Kasumi-1 (cell line): ENCODE measurements around the gene MARCHF5.
A peak's percentile ranks its signal among the peaks of the same experiment; 100 is the strongest.

ENCODE experiments used
- DNase-seq, 2 experiments: peaks; one replicate each; lab custom pipeline; 2025; lab: John Stamatoyannopoulos, UW

Gene MARCHF5, protein sequence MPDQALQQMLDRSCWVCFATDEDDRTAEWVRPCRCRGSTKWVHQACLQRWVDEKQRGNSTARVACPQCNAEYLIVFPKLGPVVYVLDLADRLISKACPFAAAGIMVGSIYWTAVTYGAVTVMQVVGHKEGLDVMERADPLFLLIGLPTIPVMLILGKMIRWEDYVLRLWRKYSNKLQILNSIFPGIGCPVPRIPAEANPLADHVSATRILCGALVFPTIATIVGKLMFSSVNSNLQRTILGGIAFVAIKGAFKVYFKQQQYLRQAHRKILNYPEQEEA

DNA sequence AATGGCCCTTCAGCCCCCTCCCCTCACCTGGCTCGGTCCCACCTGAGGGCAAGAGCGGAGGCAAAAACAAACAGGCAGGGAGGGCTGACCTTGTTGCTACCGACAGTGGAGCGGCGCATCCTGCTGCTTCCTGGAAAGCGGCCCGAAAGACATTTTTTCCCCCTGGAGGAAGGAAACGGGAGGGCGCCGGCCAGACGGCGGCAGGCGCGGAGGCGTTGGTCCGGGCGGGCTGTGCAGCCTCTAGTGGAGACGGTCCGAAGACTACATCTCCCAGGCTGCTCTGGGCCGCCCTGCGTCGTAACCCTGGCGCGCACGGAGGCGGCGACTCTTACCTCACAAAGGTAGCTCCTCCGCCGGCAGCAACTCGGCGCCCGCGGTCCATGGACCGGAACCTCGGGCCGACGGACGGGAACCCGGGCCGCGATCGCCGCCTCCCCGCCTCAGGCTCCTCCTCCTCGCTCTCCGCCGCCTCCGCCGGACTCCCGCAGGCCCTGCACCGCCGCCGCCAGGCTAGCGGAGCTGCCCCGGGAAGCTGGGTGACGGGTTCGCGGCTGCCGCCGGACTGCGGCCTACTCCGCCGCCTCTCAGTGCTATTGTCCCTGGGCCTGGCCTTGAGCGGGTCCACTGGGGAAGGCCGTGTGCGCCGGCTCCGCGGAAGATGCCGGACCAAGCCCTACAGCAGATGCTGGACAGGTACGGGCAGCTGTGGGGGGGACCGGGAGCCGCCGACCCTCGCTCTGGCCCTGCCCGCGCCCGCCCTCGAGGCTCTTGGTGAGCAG lies at the start of gene MARCHF5, which contains the start of gene CPEB3:
Gene MARCHF5, plus strand, starts transcription at position 331 of the 779 bp plus-strand sequence. Its CDS starts 328 bp downstream, at position 659.
Gene CPEB3, minus strand, starts transcription at position 242 of the 779 bp plus-strand sequence. CDS start 50,728 bp downstream, outside the sequence.
- DNase-seq, result peak; percentile 97 to 98

DNA sequence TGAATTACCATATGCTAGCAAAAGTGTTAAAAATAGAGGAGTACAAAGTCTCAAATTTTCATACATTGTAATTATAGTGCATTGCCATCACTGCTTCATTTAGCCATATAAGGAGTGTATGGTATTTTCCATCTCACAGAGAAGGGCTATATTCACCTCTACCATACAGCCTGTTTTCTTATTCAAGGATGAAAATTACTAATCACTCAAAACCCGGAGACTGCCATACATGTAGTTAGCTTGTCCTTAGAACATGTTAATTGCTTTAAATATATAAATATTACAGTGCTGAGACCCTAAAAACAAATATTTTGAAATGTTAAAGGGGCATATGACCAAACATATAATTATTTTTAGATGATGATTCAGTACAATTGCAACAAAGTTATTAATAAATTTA lies 49.5 kb upstream of the MARCHF5 start:
- no peak for DNase-seq

DNA sequence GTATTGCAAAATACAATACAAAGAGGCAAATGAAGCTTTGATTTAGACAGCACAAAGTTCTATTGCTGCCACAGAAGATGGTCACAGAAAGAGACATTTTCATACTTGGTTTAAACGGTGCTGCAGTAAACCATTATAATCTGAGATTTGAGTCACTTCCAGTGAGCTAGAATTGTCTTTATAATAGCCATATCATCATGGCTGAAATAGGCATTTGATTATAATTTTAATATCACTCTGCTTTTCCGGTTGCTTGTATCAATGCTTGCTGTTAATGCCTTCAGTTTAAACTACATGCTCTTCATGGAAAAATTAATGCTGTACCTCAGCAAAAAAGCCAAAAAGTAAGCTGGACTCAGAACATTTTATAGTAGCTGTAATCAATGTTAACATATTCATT lies 48.6 kb upstream of the MARCHF5 start:
- DNase-seq, result no peak

DNA sequence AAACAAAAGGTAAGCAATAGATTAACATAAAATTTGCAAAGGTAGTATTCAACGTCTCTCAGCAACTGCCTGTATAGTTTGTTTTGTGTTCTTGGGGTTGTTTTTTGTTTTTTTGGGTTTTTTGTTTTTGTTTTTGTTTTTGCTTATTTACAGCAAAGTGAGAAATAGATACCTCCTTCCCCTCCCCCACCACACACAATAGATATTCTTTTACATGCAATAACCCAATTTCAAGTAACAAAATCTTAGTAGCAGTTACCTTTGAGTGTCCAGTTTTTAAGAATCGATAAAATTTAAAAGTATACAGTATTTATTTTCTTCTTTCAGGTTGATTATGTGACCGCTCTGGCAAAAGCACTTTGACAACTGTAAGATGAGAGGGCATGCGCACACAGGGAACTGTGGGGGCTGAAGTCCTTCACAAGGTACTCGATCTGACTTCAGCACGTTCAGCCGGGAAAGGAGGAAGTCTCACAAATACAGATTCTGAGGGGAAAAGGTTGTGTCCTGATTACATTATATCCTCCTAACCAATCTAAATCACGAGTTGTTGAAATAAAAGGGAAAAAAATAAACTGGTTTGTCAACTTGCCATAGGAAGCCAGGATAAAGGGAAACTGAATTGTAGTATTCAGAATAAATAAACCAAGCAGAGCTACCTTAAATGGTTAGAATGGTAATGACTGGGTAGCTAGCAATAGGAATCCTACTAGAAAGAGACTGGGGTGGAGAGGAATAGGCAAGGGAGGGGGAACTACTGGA lies 47.9 kb upstream of the MARCHF5 start:
- peak; percentile 98 to 99 for DNase-seq

DNA sequence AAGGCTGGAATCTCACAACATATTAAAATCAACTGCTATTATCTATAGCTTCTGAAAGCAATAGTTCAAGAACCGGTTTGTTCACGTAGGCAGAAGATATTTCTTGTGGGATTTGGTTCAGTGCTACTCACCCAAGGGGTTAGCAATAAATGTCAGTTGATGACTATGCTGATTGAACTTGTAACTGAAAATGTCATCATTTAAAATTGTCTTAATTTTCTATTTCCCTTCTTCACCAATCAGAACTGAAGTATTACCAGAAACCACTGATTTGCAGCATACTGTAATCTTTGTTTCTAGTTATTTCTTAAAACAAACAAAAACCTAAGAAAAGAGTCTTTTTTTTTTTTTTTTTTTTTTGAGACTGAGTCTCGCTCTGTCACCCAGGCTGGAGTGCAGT lies 46.2 kb upstream of the MARCHF5 start:
- DNase-seq, result no peak

DNA sequence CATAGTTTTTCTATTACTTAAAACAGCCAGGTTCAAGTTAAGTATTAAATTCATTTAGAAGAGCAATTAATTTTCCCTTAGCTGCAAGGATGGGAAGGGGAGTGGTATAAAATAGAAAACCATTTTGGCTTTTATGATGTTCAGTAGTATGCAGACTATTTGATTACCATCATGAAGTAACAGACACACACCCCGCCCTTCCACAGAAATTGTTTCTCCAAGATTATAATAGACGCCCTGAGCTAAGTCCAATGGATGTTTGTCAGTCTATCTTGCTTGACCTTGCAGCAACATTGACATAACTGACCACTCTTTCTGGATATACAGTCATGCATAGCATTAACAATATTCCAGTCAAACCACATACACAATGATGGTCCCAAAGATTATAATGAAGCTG lies 42.4 kb upstream of the MARCHF5 start:
- DNase-seq, result no peak

DNA sequence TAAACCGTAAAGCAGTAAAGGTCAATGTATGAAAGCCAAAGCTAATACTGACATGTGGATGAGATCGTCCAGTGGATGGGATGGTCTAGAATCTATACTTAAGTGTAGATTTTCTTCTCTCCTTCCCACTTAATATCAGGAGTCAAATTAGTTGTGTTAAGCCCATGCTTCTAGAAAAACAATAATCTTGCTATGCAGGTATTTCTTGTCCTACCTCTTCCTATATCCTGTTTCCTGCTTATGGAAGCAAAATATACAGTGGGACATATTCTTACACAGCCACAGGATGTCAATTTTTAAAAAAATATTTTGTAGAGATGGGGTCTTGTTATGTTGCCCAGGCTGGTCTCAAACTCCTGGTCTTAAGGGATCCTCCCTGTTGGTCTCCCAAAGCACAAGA lies 27.6 kb upstream of the MARCHF5 start:
- no peak for DNase-seq

DNA sequence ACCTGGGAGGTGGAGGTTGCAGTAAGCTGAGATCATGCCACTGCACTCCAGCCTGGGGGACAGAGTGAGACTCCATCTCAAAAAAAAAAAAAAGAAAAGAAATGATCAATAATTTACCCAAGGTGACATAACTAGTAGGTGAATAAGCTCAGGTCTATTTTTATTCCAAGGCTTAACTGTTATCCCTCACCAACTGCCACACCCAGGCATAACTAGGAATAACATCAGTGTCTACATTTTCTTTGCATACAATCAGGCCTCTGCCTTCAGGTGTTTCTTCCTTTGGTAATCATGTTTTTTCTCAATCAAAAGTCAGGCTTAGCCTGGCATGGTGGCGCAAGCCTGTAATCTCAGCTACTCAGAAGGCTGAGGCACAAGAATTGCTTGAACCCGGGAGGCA lies 26.7 kb upstream of the MARCHF5 start:
- DNase-seq, result no peak

DNA sequence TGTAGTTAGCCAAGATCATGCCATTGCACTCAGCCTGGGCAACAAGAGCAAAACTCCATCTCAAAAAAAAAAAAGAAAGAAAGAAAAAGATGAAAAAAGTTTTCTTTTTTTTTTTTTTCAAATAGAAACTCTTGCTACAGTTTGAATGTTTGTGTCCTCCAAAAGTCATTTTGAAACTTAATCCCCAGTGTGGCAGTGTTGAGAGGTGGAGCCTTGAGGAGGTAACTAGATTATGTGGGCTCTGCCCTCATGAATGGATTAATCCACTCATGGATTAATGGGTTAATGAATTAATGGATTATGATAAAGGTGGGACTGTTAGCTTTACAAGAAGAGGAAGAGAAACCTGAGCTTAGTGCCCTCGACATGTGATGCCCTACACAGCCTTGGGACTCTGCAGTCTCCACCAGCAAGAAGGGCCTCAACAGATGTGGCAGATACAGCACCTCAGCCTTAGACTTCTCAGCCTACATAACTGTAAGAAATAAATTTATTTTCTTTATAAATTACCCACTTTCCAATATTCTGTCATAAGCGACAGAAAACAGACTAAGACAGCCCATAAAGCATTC lies 25.2 kb upstream of the MARCHF5 start:
- no peak for DNase-seq

DNA sequence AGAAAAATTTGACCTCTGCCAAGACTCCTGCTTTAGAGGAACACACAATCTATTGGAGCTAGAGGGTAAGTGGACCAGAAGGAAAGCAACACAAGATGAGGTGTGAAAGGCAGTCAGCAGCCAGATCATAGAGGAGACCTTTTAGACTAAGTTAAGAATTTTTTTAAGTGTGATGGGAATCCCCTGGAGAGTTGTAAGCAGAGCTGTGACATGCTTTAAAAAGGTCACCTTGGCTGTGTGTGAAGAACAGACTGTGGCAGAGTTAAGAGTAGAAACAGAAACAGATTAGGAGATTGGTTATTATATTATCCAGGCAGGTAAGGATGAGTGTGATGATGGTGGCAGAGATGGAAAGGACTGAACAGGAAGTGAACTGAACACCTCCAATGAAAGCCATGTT lies 23.6 kb upstream of the MARCHF5 start:
- no peak for DNase-seq

DNA sequence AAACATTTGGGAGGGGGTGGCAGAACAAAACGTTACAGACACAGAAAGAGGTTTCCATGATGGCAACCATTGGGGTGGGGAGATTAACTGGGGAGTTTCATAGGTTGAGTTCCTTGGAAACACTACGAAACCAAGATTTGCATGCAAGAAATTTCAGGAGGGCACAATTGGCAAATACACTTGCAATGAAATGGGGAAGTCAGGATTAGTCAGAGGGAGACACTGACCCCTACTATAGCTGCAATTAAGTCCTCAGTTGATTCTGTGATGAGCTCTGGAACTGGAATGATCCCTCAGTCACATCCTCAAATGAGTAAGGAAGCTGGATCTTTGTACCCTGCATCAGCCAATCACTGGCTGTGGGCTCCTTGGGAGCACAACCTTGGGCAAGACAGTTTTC lies 22.2 kb upstream of the MARCHF5 start:
- peak; percentile 64 to 72 for DNase-seq

DNA sequence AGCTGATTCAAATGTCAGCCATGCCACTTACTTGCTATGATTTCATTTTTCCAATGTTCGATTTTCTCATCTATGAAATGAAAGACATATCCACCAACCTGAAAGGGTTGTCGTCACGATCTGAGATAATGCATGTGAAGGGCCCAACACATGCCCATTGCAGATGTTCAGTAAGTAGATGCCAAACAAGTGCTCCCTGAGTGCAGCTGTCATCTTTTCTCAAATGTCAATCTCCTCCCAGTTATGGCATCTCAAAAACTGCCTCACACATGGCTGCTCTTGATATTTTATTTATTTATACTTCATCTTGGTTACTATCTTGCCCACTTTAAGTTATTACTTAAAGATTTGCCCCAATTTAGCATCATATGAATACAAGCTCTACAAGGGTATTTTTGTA lies 16.9 kb upstream of the MARCHF5 start:
- DNase-seq, result no peak

DNA sequence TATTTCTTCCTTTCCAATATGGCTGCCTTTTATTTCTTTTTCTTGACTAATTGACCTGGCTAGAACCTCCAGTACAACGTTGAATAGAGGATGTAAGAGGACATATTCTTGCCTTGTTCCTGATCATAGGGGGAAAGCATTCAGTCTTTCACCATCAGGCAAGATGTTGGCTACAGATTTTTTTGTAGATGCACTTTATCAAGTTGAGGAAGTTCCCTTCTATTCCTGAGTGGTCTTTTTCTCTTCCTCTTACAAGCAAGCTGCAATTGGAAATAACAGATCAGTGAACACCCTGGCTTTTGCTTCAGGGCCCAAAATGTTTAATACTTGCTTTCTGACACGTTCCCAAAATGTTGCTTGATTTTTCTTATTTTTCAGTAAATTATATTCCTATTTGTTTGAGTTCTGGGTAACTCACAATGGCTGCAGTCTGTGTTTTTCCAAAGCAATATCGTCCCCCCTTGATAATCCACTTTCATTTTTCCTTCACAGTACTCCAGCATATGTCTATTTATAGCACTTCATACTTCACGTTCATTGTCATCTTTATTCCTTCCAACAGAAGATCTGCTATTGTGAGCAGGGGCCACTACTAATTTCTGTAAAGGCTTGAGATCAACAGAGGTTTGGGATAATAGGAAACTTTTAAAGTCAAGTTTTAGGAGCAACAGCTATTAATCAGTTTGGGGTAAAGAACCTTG lies 11.8 kb upstream of the MARCHF5 start:
- no peak for DNase-seq

DNA sequence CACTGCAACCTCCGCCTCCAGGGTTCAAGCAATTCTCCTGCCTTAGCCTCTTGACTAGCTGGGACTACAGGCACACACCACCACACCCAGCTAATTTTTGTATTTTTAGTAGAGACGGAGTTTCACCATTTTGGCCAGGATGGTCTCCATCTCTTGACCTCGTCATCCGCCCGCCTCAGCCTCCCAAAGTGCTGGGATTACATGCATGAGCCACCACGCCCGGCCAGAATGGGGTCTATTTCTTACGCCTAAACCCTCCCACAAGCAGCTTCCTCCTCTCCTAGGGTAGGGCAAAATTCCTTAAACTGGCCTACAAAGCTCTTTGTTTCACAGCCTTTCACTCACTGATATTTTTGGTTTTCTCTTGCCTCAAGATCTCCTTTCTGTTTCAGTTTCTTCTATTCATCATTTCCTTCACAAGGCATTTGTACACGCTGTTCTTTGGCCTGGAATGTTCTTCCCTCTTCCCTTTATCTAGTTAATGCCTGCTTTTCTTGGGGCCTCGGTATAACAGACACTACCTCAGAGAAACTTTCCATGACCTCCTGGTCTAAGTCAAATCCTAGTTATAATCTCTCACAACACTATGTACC lies 6.8 kb upstream of the MARCHF5 start:
- no peak for DNase-seq

DNA sequence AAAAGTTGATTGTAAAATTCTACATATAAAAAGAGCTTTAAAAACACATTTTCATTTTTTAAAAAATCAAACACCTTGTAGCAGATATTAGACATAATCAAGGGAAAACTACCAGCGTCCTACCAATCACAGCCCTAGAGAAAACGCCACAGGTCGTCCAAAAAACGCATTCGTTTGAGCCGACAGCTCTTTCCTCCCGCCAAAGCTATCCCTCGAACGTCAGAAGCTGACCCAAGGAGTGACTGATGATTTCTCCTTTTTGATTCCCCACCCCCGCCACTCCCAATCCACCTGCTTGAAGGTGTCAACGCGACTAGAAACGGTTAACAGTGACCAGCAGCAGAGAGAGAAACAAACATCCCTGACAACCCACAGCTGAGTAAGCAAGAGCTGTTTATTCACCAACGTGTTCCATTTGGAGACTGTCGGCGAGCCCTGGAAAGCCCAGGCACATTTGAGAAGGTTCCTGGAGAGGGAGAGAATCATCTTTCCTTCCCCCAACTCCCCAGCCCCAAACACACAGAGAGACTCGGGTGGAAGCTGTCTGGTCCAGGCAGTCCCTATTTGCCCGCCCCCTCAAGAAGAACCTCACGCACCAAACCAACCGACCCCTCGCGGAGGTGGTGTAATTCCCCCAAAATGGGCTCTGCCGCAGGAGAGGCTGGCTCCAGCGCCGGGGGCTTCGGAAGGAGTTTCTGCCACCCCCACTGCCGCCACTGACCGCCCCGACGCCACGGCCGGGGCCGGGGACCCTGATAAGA lies 711 bp upstream of the MARCHF5 start:
- DNase-seq, result peak; percentile 63

DNA sequence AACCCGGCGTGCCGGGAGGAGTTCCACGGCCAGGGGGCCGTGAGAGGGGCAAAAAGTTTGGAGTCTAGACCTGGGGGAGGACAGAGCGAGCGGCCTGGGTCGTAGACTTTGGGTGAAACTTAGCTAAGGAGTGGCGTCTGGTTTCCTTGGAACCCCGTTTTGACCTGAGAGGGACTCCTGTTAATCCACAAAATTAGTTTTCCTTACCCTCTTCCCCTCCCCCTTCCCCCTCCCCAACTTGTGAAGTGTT lies 574 bp downstream of the MARCHF5 start:
- no peak for DNase-seq

DNA sequence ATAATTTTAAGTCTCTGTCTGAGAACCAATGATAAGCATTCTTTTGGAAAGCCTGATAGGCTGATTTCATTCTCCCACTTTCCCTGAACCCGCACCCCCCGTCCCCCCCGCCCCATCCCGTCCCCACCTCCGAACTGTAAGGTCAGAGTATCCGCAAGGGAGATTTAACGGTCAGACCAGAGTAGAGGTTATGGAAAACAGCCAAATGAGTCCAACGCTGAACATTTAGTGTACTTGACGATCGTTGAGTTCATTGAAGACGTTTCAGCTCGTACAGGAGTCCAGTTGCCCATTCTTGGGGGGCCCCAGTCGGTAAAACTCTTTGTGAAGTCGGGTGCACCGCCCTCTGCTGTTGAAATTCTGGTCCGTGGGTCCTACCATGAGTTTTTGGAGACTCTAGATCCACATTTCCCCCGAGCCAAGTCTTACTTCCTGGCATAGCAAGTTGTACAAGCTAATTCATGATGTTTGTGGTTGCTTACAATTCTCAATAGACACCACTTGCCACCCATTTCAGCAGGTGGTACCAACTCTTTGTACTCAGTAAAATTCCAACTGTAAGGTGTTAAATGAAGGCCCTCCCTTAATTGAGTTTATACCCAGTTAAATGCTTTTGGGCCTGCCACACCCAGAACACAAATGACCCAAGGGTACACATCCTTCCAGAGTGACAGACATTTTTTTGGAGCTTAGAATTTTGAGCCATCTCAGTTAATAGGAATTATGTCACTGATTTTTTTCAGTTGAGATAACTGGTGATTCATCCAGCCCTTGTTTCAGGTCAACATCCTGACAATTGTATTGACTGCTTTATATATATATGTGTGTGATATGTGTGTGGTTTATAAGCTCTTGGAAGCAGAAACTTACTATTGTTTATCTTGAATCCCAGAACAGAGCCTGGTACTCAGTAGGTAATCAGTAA lies 1.2 kb downstream of the MARCHF5 start:
- peak; percentile 85 to 89 for DNase-seq

DNA sequence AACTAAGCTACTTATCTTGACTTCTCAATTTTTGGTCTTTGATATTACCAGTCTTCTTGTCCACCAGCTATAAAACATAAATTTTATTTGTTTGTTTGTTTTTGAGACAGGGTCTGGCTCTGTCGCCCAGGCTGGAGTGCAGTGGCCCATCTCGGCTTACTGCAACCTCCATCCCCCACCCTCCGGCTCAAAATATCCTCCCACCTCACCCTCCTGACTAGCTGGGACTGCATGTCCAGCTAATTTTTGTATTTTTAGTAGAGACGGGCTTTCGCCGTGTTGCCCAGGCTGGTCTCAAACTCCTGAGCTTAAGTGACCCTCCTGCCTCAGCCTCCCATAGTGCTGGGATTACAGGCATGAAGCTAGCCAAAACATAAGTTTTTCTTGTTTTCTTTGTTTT lies 7.5 kb downstream of the MARCHF5 start:
- no peak for DNase-seq

DNA sequence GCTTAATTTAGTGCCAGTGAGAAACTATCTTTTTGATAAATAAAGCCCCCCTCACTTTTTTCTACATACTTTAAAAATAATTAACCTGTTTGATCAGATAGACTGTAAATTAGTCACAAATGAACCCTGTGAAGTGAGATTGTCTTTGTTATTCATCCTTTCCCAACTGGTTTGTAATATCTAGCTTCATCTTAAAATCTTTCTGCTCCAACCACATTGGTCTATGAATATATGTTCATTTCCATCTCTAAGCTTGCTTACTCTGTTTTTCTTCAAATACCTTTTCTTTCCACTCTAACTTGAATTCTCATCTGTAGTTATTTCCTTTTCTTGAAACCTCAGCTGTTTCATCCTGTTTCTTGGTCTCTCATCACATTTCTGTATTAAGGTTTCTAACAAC lies 12.1 kb downstream of the MARCHF5 start:
- no peak for DNase-seq

DNA sequence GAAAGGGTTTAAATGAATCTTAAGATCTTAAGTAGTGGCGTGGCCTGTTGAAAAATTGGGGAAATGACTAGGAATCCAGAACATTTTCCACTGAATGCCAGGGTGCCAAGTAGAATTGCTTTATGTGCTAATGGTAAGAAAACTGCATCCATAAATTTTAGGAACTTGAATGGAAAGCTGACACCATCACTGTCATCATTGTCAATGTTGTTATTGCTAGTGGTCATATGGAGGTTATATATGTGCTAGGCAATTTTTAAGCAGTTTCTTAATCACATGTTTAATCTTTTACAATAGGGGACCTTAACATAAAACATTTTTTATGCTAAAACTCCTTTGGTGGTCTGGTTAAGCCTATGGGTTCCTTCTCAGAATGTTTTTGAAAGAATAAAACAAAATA lies 13.1 kb downstream of the MARCHF5 start:
- no peak for DNase-seq
